AG04449 (cell line): ENCODE results near the gene CSF3R.

Source experiments
- CTCF ChIA-PET: fragments of 350-600 bp; formaldehyde crosslinking; extraction: SDS; loops from one replicate; lab custom pipeline; 2021; ENCODE audit warnings: antibody characterized with exemption; lab: Yijun Ruan, JAX
- POLR2A ChIA-PET: fragments of 400-600, 350-600 bp; formaldehyde crosslinking; extraction: SDS; loops from one replicate; lab custom pipeline; 2020; ENCODE audit warnings: antibody characterized with exemption, inconsistent platforms; lab: Yijun Ruan, JAX
- DNase-seq: peaks from one replicate; pipeline ENCODE4 v3.0.0-alpha.2; 2010; ENCODE audit warnings: low read depth, low spot score
- H3K4me3 ChIP-seq: 2 replicates; pipeline ENCODE4 v1.5.1; 2011; ENCODE audit warnings: low read depth, mild to moderate bottlenecking, control low read depth, low read length
- CTCF ChIP-seq: IDR thresholded peaks from one replicate; pipeline ENCODE4 v1.5.1; 2011; ENCODE audit warnings: mild to moderate bottlenecking, moderate library complexity, low read length, control low read depth, inconsistent platforms; ENCODE audit not compliant: insufficient read depth; ENCODE audit errors: missing control alignments

CSF3R gene

GRCh38 chr1:36522461-36523229 is 39.9 kb upstream of the CSF3R start:
- CTCF ChIA-PET, result no interaction called here
- no peak for DNase-seq
- POLR2A ChIA-PET, result no interaction called here
- no peak for TF ChIP-seq CTCF
- no peak overlapping the region for H3K4me3 ChIP-seq

GRCh38 chr1:36522021-36522420 is 39.3 kb upstream of the CSF3R start:
- ChIA-PET POLR2A (no interaction called here), CTCF (no interaction called here)
- no peak for DNase-seq
- TF ChIP-seq CTCF, result no peak
- no peak overlapping the region for H3K4me3 ChIP-seq

GRCh38 chr1:36520771-36521420 is 38.2 kb upstream of the CSF3R start:
- H3K4me3 ChIP-seq, result no peak overlapping the region
- no peak for TF ChIP-seq CTCF
- ChIA-PET CTCF (no interaction called here), POLR2A (no interaction called here)
- DNase-seq, result no peak

- no peak overlapping the region for H3K4me3 ChIP-seq
- no peak for TF ChIP-seq CTCF
- DNase-seq, result no peak
- ChIA-PET CTCF (no interaction called here), POLR2A (no interaction called here)
Observed at GRCh38 chr1:36520056-36520455, 37.3 kb upstream of the CSF3R start.

GRCh38 chr1:36517011-36517771 is 34.5 kb upstream of the CSF3R start:
- POLR2A ChIA-PET, result no interaction called here

More at GRCh38 chr1:36517011-36517771, 34.5 kb upstream of the CSF3R start:
- CTCF ChIA-PET, result interaction anchor here (0.7 to 5.3 kb wide), 15 partner anchors 8 to 1167 kb away, joined by 3 to 61 read pairs (median 9); no protein-coding TSS in a partner anchor
- no peak for DNase-seq
- no peak overlapping the region for H3K4me3 ChIP-seq
- TF ChIP-seq CTCF, result no peak
